NB4 (cell line): ENCODE results near the gene SNU13.

Source experiments
- DNase-seq: peaks from one replicate; pipeline ENCODE4 v3.0.0; 2010; ENCODE audit warnings: low read depth
- H3K4me3 ChIP-seq: one replicate; pipeline ENCODE4 v1.5.1; 2011; ENCODE audit warnings: mild to moderate bottlenecking, low read depth, low read length, moderate library complexity
- MYC ChIP-seq: IDR thresholded peaks from 2 replicates; pipeline ENCODE4 v1.6.1; 2011; ENCODE audit warnings: low read depth, low read length
- POLR2A ChIP-seq: IDR thresholded peaks from 2 replicates; pipeline ENCODE4 v1.6.1; 2011; ENCODE audit warnings: mild to moderate bottlenecking; ENCODE audit not compliant: insufficient read length; ENCODE audit errors: extremely low read depth
- TF ChIP-seq, protein P1 (sequence below): IDR thresholded peaks from 2 replicates; pipeline ENCODE4 v1.6.1; 2011; ENCODE audit warnings: low read depth, low read length
- TF ChIP-seq, protein P2 (sequence below): IDR thresholded peaks from one replicate; pipeline ENCODE4 v1.5.1; 2012; ENCODE audit warnings: low read depth, low read length

SNU13 gene

DNA sequence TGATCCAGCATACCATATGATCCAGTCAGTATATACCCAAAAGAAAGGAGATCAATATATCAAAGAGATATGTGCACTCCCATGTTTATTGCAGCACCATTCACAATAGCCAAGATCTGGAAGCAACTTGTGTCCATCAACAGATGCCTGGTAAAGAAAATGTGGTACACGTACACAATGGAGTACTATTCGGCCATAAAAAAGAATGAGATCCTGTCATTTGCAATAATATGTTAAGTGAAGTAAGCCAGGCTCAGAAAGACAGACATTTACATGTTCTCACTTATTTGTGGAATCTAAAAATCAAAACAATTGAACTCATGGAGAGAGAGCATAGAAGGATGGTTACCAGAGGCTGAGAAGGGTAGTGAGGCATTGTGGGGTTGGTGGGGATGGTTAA lies 27.0 kb downstream of the SNU13 start:
- no peak overlapping the region for H3K4me3 ChIP-seq
- TF ChIP-seq MYC (no peak), POLR2A (no peak)
- TF ChIP-seq, protein P1, sequence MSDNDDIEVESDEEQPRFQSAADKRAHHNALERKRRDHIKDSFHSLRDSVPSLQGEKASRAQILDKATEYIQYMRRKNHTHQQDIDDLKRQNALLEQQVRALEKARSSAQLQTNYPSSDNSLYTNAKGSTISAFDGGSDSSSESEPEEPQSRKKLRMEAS = no peak
- TF ChIP-seq, protein P2, sequence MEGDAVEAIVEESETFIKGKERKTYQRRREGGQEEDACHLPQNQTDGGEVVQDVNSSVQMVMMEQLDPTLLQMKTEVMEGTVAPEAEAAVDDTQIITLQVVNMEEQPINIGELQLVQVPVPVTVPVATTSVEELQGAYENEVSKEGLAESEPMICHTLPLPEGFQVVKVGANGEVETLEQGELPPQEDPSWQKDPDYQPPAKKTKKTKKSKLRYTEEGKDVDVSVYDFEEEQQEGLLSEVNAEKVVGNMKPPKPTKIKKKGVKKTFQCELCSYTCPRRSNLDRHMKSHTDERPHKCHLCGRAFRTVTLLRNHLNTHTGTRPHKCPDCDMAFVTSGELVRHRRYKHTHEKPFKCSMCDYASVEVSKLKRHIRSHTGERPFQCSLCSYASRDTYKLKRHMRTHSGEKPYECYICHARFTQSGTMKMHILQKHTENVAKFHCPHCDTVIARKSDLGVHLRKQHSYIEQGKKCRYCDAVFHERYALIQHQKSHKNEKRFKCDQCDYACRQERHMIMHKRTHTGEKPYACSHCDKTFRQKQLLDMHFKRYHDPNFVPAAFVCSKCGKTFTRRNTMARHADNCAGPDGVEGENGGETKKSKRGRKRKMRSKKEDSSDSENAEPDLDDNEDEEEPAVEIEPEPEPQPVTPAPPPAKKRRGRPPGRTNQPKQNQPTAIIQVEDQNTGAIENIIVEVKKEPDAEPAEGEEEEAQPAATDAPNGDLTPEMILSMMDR = no peak
- DNase-seq = no peak

DNA sequence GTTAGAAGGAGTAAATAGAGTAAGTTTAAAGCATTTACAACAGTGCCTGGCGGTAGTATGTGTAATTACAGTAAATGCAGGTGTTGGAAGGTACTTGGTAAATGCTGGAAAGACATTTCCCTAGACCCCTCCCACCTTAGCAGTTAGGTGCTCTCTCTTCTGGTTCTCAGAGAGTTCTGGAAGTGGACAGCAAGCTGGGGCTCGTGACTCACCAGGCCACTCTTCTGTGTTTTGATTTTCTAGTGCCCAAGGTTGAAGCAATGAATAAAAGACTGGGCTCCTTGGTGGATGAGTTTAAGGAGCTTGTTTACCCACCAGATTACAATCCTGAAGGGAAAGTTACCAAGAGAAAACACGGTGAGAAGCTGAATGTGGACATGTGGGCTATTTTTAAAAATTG lies 27.6 kb downstream of the SNU13 start:
- H3K4me3 ChIP-seq = no peak overlapping the region
- DNase-seq = no peak
- TF ChIP-seq, protein P2 = no peak
- TF ChIP-seq MYC = no peak
- TF ChIP-seq POLR2A = no peak
- TF ChIP-seq, protein P1 = no peak

DNA sequence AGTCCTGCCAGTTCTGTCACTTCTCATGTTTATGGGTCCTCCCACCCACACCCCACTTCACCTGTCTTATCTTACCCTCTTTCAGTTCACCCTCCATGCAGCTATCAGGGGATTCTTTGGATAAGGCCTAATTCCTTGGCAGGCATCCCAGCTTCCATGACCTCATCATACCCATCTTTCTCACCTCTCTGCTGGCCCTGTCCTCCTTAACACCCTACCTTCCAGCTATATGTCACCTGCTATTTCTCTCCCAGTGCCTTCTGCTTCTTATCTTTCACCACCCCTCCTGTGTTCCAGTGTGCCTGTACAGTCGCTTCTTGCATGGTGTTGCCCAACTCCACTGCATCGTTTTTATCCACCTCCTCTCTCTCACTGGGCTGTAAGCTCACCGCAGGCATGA lies 28.3 kb downstream of the SNU13 start:
- H3K4me3 ChIP-seq = no peak overlapping the region
- TF ChIP-seq, protein P1 = no peak
- TF ChIP-seq POLR2A = no peak
- TF ChIP-seq, protein P2 = no peak
- DNase-seq = no peak

DNA sequence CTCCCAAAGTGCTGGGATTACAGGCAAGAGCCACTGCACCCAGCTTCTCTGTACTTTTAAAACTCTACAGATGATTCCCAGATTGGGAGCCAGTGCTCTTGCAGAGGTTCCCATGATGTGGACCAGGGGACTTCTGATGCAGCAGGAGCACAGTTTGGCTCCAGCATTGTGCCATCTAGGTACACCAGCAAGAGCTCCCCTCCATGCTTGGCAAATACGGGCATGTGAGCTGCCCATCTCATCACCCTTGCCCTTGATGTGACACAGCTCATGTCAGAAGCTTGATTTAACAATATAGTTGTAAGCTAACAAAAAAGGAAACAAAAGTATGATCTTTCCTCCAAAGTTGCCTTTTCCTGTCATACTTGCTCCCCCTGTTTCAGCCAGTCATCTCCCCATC lies 28.7 kb downstream of the SNU13 start:
- no peak for TF ChIP-seq MYC
- TF ChIP-seq, protein P1 = no peak
- no peak for TF ChIP-seq POLR2A
- TF ChIP-seq, protein P2 = no peak
- DNase-seq = no peak
- H3K4me3 ChIP-seq = no peak overlapping the region

DNA sequence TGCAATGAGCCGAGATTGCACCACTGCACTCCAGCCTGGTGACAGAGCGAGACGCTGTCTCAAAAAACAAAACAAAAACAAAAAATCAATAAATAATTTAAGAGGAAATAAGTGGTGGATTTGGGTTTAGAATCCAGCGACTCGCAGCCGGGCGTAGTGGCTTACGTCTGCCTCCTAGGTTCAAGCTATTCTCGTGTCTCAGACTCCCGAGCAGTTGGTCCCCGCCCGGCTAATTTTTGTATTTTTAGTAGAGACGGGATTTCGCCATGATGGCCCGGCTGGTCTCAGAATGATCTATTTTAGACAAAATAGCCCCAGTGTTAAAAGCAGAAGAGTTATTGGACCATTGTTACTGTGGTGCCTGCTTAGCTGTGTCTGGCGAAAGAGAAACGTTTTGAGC lies 29.8 kb downstream of the SNU13 start:
- no peak for DNase-seq
- TF ChIP-seq, protein P1 = no peak
- TF ChIP-seq, protein P2 = no peak
- TF ChIP-seq MYC (no peak), POLR2A (no peak)
- H3K4me3 ChIP-seq = no peak overlapping the region

DNA sequence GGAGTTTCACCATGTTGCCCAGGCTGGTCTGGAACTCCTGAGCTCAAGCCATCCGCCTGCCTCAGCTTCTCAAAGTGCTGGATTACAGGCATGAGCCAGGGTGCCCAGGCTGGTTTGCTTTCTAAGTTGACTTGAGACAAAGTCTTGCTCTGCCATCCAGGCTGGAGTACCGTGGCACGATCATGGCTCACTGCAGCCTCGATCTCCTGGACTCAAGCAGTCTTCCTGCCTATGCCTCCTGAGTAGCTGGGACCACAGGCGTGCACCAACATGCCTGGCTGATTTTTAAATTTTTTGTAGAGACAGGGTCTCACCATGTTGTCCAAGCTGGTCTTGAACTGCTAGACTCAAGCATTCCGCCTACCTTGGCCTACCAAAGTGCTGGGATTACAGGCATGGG lies 31.0 kb downstream of the SNU13 start:
- DNase-seq = no peak
- no peak for TF ChIP-seq MYC
- TF ChIP-seq, protein P1 = no peak
- no peak for TF ChIP-seq POLR2A
- no peak overlapping the region for H3K4me3 ChIP-seq
